SK-N-SH (cell line): ENCODE measurements around the gene CHD5. TPM values are rescaled to one million over a fixed set of nuclear protein-coding genes. Genes with fewer than 3 reads are reported as not detected.

Source experiments
- CTCF ChIA-PET: fragments of 300-600, 350-600 bp; formaldehyde crosslinking; extraction: SDS; loops from one replicate; lab custom pipeline; 2021; lab: Yijun Ruan, JAX
- POLR2A ChIA-PET: fragments of 350-600 bp; sonication (Branson Sonifier 250); formaldehyde crosslinking; extraction: SDS; loops from one replicate; lab custom pipeline; 2020; ENCODE audit warnings: antibody characterized with exemption, inconsistent platforms; lab: Yijun Ruan, JAX
- DNase-seq: peaks from one replicate; pipeline ENCODE4 v3.0.0; 2012
- H2AFZ ChIP-seq: fragments of 200-600 bp; sonication (generic); 2 replicates; pipeline ENCODE4 v1.8.1; 2016; ENCODE audit warnings: antibody characterized with exemption, mild to moderate bottlenecking, low read depth
- H3F3A ChIP-seq: fragments of 200-600 bp; sonication (generic); replicated peaks from 2 replicates; pipeline ENCODE3; 2016; ENCODE audit warnings: antibody characterized with exemption, mild to moderate bottlenecking; ENCODE audit not compliant: insufficient read depth
- H3K27ac ChIP-seq, 2 experiments: fragments of 200-500 bp in 1 of 2; fragments of 200-600 bp in 1 of 2; sonication (Bioruptor generic) in 1 of 2; sonication (generic), shearing (Covaris generic) in 1 of 2; 2 replicates each; pipeline versions ENCODE4 v1.5.1 to v1.6.1; 2014 to 2016; ENCODE audit warnings: low read depth in 2 of 2, inconsistent platforms in 1 of 2, low read length in 1 of 2, mild to moderate bottlenecking in 1 of 2, mixed read lengths in 1 of 2
- H3K27me3 ChIP-seq: fragments of 200-600 bp; sonication (generic), shearing (Covaris generic); 2 replicates; pipeline ENCODE4 v1.6.1; 2016; ENCODE audit warnings: mixed run types; ENCODE audit not compliant: insufficient read depth
- H3K36me3 ChIP-seq, 2 experiments: fragments of 200-500 bp in 1 of 2; fragments of 200-600 bp in 1 of 2; sonication (Bioruptor generic) in 1 of 2; sonication (generic) in 1 of 2; replicated peaks in 1 of 2; 2 replicates each; pipeline versions ENCODE3 to v1.5.1; 2014 to 2016; ENCODE audit warnings: low read length in 1 of 2, mild to moderate bottlenecking in 1 of 2; ENCODE audit not compliant: insufficient read depth in 2 of 2, control insufficient read depth in 1 of 2
- H3K4me1 ChIP-seq, 2 experiments: fragments of 200-500 bp in 1 of 2; fragments of 200-600 bp in 1 of 2; sonication (Bioruptor generic) in 1 of 2; sonication (generic), shearing (Covaris generic) in 1 of 2; 2 replicates each; pipeline versions ENCODE4 v1.5.1 to v1.6.1; 2014 to 2016; ENCODE audit warnings: low read depth in 1 of 2, low read length in 1 of 2, mixed run types in 1 of 2; ENCODE audit not compliant: insufficient read depth in 2 of 2, control insufficient read depth in 1 of 2
- H3K4me2 ChIP-seq: fragments of 200-600 bp; sonication (generic), shearing (Covaris generic); 2 replicates; pipeline ENCODE4 v1.6.1; 2017; ENCODE audit warnings: mixed run types
- H3K4me3 ChIP-seq, 2 experiments: fragments of 200-500 bp in 1 of 2; fragments of 200-600 bp in 1 of 2; sonication (Bioruptor generic) in 1 of 2; sonication (generic), shearing (Covaris generic) in 1 of 2; 2 replicates each; pipeline versions ENCODE4 v1.5.1 to v1.8.1; 2014 to 2016; ENCODE audit warnings: low read depth in 2 of 2, inconsistent platforms in 1 of 2, low read length in 1 of 2, mild to moderate bottlenecking in 1 of 2, mixed read lengths in 1 of 2, moderate library complexity in 1 of 2
- H3K79me2 ChIP-seq: fragments of 200-600 bp; sonication (generic); 2 replicates; pipeline ENCODE4 v1.8.1; 2017; ENCODE audit warnings: mild to moderate bottlenecking; ENCODE audit not compliant: insufficient read depth
- H3K9ac ChIP-seq: fragments of 200-600 bp; sonication (generic); 2 replicates; pipeline ENCODE4 v1.6.1; 2017; ENCODE audit warnings: mixed run types
- H3K9me2 ChIP-seq: fragments of 200-600 bp; sonication (generic); 2 replicates; pipeline ENCODE4 v1.6.1; 2017; ENCODE audit warnings: mixed run types
- H3K9me3 ChIP-seq: fragments of 200-600 bp; sonication (generic); 2 replicates; pipeline ENCODE4 v1.6.1; 2017; ENCODE audit warnings: mixed run types, mild to moderate bottlenecking, moderate library complexity
- H4K20me1 ChIP-seq: fragments of 200-600 bp; sonication (generic); 2 replicates; pipeline ENCODE4 v1.6.1; 2017; ENCODE audit warnings: mild to moderate bottlenecking, mixed run types; ENCODE audit not compliant: insufficient read depth
- CTCF ChIP-seq: fragments of 200-600 bp; sonication (generic); IDR thresholded peaks from 2 replicates; pipeline ENCODE4 v1.6.1; 2017; ENCODE audit warnings: antibody characterized with exemption, mild to moderate bottlenecking, moderate library complexity
- ELF1 ChIP-seq: IDR thresholded peaks from 2 replicates; pipeline ENCODE4 v1.4.0; 2012
- EP300 ChIP-seq, 2 experiments: IDR thresholded peaks; 2 replicates each; pipeline versions ENCODE4 v1.4.0 to v1.6.1; 2012; ENCODE audit warnings: borderline replicate concordance in 1 of 2, low read depth in 1 of 2, low read length in 1 of 2
- FOSL2 ChIP-seq: IDR thresholded peaks from 2 replicates; pipeline ENCODE4 v1.4.0; 2012; ENCODE audit warnings: low read depth, mild to moderate bottlenecking, moderate library complexity, borderline replicate concordance
- JUND ChIP-seq: IDR thresholded peaks from 2 replicates; pipeline ENCODE4 v1.4.0; 2012
- MXI1 ChIP-seq: IDR thresholded peaks from 2 replicates; pipeline ENCODE4 v1.6.1; 2012; ENCODE audit warnings: mild to moderate bottlenecking, low read depth, low read length, improper control_type of control experiment
- NFIC ChIP-seq: IDR thresholded peaks from 2 replicates; pipeline ENCODE4 v1.4.0; 2012; ENCODE audit warnings: borderline replicate concordance
- NRF1 ChIP-seq: IDR thresholded peaks from 2 replicates; pipeline ENCODE4 v1.6.1; 2012; ENCODE audit warnings: low read depth, mild to moderate bottlenecking, low read length
- RAD21 ChIP-seq: IDR thresholded peaks from 2 replicates; pipeline ENCODE4 v1.6.1; 2012; ENCODE audit warnings: mild to moderate bottlenecking, low read length
- RCOR1 ChIP-seq: fragments of 150-350 bp; IDR thresholded peaks from 2 replicates; pipeline ENCODE4 v1.6.1; 2017; ENCODE audit warnings: antibody characterized with exemption, low read length
- REST ChIP-seq: IDR thresholded peaks from 2 replicates; pipeline ENCODE4 v1.6.1; 2012; ENCODE audit warnings: mild to moderate bottlenecking, low read depth, low read length, moderate library complexity
- SMC3 ChIP-seq: IDR thresholded peaks from 2 replicates; pipeline ENCODE4 v1.6.1; 2012; ENCODE audit warnings: low read depth, low read length, improper control_type of control experiment
- TCF12 ChIP-seq: IDR thresholded peaks from 2 replicates; pipeline ENCODE4 v1.4.0; 2012
- TEAD4 ChIP-seq: IDR thresholded peaks from 2 replicates; pipeline ENCODE4 v1.4.0; 2012; ENCODE audit warnings: mild to moderate bottlenecking, borderline replicate concordance; ENCODE audit not compliant: insufficient read depth
- WGBS: methylation state at CpG from one replicate; pipeline ENCODE4 v1.1.6; 2017; ENCODE audit warnings: low lambda C conversion rate; 5-methylcytosine and 5-hydroxymethylcytosine counted together
- polyA plus RNA-seq, 3 experiments: library from polyadenylated mRNA; depleted of rRNA; stranded (reverse); fragments of >200 nt; gene quantifications; 2 replicates each; pipeline ENCODE4 v1.2.3, GENCODE V29; 2012
- TF ChIP-seq, protein P1 (sequence below): IDR thresholded peaks from 2 replicates; pipeline ENCODE4; 2012

CHD5 gene
- polyA plus RNA-seq, 1 of the 3 experiments (the other 2 are of a cell fraction): 0.26 TPM

DNA sequence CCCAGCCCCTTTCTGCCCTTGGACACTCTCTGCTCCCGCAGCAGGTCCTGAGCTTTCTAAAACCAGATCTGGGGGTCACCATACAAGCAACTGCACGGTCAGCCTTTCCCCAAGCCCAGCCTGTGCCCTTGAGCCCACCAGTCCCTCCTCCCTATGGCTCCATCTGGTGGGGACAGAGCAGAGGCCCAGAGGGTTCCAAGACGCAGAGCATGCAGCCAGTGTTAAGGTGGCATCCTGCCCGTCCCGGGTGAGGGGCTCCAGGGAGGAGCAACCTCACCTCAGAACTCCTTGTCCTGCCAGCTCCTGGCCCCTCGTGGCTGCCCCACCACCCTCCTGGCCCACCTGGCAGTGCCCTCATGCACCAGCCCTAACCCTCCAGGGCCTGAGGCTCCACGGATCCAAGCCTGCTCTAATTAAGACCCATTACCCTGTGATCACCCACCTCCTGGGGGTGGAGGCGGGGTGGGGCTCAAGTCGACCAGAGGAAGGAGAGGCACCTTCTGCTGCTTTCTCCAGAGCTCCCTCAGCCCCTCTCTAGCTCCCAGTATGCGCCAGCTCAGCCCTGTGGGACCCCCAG is 8.5 kb downstream of the CHD5 start:
- H3K4me3 ChIP-seq: no peak overlapping the region
- ChIA-PET POLR2A (no interaction called here), CTCF (interaction anchor here (0.6 to 4.0 kb wide), 27 partner anchors 10 to 137 kb away, joined by 3 to 57 read pairs (median 6); partner anchors contain the start of gene HES3)
- no peaks in the 10 kb centered on the region for H4K20me1 ChIP-seq
- H3K27me3 ChIP-seq: no peaks in the 10 kb centered on the region
- no peaks in the 10 kb centered on the region for H3K9me2 ChIP-seq
- 29% methylated on average over 5 of the region's 10 CpGs for WGBS
- no peaks in the 10 kb centered on the region for H3K36me3 ChIP-seq
- H2AFZ ChIP-seq: no peak overlapping the region
- H3F3A ChIP-seq: no peaks in the 10 kb centered on the region
- peaks cover 0 to 16% of the 10 kb centered on the region in 2 experiments; a peak in 1 of 4 replicates for H3K4me1 ChIP-seq
- TF ChIP-seq NRF1 (no peak), TEAD4 (no peak), MXI1 (no peak), NFIC (no peak), REST (no peak), SMC3 (peak; percentile 64), TCF12 (no peak), ELF1 (no peak), FOSL2 (no peak), EP300 (IDR thresholded peaks at IDR 0.05; ENCODE audit: borderline replicate concordance in 1 of 2, low read depth in 1 of 2, low read length in 1 of 2) (no peak), RCOR1 (no peak), JUND (no peak), CTCF (peak; percentile 36), RAD21 (peak; percentile 64)
- TF ChIP-seq, protein P1, sequence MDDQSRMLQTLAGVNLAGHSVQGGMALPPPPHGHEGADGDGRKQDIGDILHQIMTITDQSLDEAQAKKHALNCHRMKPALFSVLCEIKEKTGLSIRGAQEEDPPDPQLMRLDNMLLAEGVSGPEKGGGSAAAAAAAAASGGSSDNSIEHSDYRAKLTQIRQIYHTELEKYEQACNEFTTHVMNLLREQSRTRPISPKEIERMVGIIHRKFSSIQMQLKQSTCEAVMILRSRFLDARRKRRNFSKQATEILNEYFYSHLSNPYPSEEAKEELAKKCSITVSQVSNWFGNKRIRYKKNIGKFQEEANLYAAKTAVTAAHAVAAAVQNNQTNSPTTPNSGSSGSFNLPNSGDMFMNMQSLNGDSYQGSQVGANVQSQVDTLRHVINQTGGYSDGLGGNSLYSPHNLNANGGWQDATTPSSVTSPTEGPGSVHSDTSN: no peak
- no peaks in the 10 kb centered on the region for H3K79me2 ChIP-seq
- peak; percentile 87 for DNase-seq
- H3K9me3 ChIP-seq: no peaks in the 10 kb centered on the region
- H3K9ac ChIP-seq: no peak overlapping the region
- H3K27ac ChIP-seq: no peak overlapping the region; a peak in 1 of 4 replicates
- H3K4me2 ChIP-seq: no peak overlapping the region
